ENCODE measurements around the gene CENPB.
A peak's percentile ranks its signal among the peaks of the same experiment; 100 is the strongest.
"Not testable (repeated sequence)": the region's sequence is repeated elsewhere in the genome, so short reads cannot be mapped to it uniquely, and the experiment has no call there.

CENPB gene, protein sequence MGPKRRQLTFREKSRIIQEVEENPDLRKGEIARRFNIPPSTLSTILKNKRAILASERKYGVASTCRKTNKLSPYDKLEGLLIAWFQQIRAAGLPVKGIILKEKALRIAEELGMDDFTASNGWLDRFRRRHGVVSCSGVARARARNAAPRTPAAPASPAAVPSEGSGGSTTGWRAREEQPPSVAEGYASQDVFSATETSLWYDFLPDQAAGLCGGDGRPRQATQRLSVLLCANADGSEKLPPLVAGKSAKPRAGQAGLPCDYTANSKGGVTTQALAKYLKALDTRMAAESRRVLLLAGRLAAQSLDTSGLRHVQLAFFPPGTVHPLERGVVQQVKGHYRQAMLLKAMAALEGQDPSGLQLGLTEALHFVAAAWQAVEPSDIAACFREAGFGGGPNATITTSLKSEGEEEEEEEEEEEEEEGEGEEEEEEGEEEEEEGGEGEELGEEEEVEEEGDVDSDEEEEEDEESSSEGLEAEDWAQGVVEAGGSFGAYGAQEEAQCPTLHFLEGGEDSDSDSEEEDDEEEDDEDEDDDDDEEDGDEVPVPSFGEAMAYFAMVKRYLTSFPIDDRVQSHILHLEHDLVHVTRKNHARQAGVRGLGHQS

DNA sequence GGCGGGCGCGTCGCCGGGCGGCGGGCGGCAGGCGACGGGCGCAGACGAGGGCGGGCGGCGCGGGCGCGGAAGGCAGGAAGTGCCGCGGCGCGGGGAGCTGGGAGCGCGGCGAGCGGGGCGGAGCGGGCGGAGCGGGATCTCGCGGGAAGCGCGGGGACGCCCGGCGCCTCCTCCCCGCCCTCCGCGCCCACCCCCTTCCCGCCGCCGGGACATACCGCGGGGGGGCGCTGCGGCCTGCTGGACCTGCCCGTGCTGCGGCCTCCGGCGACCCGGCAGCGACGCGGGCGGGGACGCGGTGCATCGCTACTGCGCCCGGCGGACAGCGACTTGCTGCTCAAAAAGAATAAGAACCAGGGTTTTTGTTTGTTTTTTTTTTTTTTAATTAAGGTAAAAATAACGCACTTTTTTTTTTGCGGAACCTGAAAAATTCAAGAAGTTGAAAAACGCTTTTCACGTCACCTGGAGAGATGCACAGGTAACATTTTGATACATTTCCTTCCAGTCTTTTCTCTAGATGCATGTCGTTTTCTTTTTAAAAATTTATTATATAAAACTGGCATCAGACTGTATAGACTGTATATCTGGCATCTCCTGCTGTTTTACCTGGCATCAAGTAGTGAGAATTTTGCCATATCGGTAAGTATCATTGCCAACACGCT, at the start of gene CENPB:
Gene CENPB, minus strand, starts transcription at position 76 of the 659 bp plus-strand sequence. CDS start 257 bp downstream, outside the sequence.
- peak; percentile 92 for DNase-seq

DNA sequence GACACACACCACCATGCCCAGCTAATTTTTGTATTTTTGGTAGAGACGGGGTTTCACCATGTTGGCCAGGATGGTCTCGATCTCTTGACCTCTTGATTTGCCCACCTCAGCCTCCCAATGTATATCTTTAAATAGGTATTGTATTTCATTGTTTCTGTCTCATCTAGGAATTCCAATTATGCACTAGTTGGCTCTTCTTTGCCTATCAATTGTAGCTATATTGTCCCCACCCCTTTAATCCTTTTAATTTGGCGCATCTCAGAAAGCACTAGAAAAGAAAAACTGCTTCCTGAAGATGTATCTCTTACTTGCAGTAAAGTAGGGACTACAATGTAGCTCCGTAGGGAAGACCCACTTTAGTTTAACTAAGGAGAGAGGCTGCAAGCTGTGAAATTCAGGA, 49.6 kb upstream of the CENPB start:
- DNase-seq: no peak

DNA sequence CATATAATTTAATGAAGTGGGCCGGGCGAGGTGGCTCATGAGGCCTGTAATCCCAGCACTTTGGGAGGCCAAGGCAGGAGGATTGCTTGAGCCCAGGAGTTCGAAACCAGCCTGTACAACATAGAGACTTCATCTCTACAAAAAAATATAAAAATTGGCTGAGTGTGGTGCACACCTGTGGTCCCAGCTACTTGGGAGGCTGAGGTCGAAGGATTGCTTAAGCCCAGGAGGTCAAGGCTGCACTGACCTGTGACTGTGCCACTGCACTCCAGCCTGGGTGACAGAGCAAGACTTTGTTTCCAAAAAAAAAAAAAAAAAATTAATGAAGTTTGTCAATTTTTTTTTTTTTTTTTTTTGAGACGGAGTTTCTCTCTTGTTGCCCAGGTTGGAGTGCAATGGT, 43.4 kb upstream of the CENPB start:
- DNase-seq: not testable (repeated sequence)

DNA sequence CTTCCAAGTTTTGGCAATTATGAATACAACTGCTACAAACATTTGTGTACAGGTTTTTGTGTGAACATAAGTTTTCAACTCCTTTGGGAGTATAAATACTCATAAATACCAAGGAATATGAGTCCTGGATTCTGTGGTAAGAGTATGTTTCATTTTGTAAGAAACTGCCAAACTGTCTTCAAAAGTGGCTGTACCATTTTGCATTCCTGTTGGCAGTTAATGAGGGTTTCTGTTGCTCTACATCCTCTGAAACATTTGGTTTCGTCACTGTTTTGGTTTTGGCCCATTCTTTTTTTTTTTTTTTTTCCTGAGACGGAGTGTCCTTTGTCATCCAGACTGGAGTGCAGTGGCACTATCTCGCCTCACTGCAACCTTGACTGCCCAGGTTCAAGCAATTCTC, 42.3 kb upstream of the CENPB start:
- DNase-seq: no peak

DNA sequence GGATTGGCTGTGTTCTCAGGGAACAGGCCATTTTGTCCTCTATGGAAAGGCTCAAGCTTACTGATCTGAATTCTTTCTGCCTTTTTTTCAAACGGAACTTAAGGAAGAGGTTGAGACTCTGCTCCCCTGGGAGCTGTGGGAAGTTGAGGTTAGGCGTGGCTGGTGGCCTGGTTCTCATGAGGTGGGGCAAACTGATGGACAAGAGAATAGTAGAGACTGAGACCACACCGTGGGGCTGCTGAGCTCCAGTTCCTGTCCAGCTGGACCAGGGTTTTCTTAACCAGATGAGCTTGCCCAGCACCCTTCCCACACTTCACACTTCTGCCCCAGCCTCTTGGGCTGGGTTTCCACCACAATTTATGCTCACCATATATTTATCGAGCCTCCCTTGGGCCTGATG, 39.9 kb upstream of the CENPB start:
- DNase-seq: no peak

DNA sequence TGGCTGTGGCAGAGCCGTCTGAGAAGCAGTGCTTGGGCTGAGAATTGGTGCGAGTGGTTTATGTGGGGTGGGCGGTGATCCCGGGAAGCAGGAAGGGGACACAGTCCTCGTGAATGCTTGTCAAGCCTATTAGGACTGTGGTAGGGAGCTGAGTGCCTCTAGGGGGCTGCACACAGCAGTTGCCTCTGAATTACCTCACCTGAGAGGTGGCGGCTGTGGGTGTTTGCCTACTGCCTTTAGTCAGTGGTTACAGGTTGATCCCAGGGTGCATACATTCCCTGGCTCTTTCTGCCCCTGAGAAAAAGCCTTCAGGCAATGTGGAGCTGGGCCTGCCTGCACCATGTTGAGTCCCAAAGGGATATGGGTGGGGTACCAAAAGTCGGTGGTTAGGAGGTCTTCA, 39.0 kb upstream of the CENPB start:
- DNase-seq: no peak

DNA sequence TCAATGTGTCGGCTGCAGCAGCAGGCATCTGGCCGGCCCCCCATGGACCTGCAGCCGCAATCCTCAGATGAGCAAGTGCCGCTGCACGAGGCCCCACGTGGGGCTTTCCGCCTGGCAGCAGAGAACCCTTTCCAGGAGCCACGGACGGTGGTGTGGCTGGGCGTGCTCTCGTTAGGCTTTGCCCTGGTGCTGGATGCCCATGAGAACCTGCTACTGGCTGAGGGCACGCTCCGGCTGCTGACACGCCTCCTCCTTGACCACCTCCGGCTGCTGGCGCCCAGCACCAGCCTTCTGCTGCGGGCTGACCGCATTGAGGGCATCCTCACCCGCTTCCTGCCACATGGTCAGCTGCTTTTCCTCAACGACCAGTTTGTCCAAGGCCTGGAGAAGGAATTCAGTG, 37.3 kb upstream of the CENPB start:
- DNase-seq: no peak

DNA sequence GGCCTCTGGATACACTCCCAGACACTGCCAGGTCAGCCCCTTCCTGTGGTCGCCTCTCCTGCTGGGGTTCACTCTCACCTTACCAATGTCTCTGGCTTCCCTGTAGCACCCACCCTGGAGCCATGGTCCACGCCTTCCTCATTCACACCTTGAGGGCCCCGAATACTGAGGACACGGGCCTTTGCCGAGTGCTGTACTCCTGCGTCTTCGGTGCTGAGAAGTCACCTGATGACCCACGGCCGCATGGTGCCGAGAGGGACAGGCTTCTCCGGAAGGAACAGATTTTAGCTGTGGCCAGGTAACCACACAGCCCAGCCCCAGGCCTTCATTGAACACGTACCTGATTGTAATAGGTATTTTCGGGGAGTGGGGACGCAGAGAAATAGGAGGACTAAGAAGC, 35.5 kb upstream of the CENPB start:
- DNase-seq: no peak

DNA sequence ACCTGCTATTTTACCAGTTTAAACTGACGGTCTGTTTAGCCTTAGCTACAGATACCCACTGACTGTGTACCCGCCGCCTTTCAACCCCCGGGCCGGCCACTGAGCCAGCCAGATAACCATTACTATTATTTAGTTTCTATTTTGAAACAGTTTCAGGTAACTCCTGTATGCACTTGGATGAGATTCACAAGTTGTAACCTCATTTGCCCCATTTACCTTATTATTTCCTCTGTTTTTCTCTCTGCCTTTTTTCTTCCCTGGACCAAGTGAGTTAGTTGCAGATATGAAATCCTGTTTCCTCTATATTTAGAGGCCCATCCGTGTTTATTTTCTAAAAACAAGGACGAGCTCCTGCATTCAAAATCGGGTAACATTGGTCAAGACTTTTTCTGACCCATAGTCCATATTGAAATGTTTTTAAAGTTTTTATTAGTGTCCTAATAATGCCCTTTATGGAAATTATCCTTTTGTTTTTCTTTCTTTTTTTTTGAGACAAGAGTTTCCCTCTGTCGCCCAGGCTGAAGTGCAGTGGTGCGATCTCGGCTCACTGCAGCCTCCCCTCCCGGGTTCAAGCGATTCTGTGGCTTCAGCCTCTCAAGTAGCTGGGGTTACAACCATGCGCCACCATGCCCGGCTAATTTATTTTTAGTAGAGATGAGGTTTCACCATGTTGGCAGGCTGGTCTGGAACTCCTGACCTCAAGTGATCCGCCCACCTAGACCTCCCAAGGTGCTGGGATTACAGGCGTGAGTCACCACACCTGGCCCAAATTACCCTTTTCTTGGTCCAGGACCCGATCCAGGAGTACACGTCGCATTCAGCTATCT, 34.6 kb upstream of the CENPB start:
- DNase-seq: no peak

DNA sequence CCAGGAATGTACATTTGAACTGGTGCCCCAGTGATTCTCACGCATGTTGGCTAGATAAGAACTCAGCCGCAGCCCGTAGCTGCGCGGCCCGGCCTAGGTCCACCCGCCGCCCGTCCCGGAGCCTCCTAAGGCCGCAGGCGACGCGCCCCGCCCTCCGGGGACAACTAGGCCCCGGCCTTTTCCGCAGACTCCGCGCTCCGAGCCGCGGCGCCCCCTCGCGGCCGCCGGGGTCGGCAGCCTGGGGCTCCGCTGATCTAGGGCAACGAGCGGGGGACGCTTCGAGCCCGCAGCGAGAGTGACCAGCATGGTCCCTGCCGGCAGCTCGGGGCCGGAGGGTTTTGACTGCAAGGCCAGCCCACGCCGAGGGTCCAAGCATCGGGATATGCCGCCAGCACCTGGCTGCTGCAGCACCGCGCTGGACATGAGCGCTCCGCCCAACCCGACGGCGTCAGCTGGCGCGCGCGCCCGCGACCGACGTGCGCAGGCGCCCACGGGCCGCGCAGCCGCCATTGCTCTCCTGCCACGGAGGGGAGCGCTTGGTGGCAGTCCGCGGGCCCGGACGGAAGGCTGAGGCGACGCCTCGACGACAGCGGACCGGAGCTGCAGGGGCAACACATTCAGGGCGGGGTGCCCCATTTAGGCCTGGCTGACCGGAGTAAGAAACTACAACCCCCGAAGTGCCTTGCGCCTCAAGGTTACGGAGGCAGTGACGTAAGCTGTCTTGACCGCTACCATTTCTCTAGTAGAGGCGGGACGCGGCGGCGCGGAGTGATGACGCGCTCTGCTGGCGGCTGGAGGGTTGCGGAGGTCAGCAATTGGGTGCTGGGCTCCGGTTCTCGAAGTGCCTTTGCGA, 33.7 kb upstream of the CENPB start, which contains the start of gene AP5S1:
Gene AP5S1, plus strand, starts transcription at position 500 of the 853 bp plus-strand sequence. CDS start 1,571 bp downstream, outside the sequence.
- peak; percentile 85 for DNase-seq

DNA sequence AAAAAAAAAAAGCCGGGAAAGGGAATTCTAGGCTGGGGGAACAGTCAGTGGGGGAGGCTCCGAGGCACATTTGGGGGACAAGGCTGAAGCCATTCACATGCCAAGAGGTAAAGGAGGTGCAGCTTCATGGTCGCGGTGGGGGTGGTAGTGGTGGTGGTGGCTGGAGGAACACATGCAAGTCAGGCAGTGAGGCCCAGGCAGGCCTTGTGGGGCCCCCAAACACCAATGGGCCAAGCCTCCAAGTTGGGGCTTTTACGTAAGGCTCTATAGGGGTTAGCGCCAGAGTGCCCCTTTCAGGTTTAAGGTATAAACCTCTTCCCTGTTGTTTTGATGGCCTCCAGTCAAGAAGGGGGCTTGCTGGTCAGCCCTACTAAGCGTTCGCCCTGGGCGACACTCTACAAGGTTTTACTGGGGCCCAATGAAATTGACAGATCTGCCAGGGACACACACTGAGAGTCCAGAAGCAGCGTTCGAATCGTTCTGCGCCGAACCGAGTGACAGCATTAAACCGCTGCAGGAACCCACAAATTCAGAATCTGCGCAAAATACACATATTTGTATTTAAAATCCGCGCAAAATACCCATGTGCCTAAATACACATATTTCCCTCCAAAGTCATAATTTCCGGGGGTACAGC, 33.0 kb upstream of the CENPB start:
- no peak for DNase-seq

DNA sequence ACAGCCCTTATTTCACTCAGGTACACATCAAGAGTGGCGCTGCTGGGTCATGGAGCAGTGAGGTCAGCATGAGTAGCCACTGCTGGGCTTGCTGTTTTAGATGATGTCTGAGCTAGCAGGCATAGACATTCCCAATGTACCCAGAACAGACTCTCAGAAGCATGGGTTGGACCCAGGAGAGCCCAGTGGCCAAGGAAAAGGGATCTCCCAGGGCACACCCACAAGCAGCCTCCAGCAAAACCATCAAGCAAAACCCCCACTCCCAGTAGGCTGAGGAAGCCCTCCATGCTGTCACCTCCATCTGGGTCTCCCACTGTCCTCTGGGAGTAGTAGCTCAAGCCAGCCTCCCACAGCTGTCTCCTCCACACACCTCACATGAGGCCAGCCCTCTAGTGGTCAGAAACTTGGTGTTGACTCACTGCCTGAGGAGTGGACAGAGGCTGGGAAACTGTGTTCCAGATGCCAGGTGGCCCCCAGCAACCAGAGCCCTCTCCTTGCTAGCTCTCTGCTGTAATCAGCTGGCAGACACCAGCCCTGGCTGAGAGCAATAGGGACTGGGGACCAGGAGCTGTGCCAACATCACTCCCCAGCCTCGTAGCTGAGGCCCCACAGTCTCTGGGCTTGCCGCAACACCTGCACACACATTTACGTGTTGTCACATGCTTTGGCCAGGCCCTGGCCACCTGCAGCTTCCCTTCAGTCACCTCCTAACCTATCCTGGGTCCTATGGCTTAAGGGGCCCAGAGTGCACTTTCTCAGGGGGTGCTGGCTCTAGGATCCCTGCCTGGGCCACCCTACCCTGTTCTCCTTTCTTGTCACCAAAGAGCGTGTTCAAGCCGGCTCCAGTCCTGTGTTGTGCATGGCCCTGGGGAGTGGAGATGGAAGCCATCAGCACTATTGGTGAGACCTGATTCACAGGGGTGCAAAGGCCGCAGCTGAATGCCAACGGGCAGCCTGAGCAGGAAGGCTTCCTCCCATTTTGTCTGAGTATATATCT, 31.9 kb upstream of the CENPB start:
- no peak for DNase-seq

DNA sequence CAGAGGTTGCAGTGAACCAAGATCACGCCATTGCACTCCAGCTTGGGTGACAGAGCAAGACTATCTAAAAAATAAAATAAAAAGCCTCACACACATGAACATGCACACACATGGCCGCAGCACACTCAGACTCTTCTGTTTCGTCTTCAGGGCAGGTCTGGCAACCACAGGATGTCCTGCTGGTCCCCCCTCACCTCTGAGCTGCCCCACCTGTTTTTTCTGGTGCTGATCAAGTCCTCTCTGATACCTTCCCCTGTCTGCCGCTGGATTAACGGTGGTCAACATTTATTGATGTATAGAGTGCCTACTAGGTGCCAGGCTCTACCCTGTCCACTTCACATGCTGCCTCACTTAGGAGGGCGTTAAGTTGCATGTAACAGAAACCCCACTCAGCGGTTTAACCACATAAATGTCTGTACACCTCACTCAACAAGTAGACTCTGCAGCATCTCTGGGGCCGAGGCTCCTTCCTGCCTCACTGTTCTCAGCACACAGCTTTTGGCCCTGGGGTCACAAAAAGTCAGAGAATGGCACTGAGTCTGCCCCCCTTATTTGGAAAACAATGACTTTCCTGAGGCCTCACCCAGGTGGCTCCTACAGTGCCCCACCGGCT, 29.3 kb upstream of the CENPB start:
- DNase-seq: no peak

DNA sequence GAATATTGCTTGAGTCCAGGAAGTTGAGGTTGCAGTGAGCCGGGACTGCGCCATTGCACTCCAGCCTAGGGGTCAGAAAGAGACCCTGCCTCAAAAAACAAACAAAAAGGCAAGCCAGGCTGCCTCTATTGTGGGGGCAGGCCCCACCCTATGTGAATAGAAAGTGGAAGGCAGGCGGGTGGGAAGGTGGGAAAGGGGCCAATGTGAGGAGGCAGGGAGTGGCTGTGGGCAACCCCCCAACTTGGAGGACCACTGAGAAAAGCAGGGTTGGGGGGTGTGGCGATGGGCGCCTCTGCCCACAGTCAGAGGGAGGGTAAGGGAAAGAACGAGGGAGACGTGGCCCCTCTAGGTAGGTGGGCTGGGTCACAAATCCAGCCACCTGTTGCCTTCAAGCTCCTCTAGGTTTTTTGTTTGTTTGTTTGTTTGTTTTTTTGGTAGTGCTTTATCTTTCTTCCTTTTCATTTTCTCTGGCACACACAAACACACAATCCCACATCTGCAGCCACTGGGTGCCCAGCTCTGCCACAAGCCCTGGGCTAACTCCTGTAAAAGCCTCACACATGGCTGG, 28.5 kb upstream of the CENPB start:
- no peak for DNase-seq

DNA sequence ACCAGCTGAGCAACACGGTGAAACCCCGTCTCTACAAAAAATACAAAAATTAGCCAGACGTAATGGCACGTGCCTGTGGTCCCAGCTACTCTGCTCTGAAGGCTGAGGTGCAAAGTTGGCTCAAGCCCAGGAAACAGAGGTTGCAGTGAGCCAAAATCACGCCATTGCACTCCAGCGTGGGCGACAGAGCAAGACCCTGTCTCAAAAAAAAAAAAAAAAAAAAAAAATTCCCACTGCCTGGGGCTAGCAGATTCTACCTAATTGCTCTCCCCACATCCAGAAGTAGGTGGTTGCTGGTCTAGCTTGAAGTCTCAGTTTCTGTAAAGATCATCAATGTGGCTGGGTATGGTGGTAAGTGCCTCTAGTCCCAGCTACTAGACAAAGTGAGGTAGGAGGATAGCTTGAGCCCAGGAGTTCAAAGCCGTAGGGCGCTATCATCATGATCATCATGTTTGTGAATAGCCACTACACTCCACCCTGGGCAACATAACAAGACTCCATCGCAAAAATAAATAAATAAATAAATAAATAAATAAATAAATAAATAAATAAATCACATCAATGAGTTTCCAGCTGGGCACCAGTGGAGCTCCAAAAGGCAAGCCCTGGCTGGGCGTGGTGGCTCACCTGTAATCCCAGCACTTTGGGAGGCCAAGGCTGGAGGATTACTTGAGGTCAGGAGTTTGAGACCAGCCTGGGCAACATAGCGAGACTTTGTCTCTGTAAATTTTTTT, 27.5 kb upstream of the CENPB start:
- no peak for DNase-seq

DNA sequence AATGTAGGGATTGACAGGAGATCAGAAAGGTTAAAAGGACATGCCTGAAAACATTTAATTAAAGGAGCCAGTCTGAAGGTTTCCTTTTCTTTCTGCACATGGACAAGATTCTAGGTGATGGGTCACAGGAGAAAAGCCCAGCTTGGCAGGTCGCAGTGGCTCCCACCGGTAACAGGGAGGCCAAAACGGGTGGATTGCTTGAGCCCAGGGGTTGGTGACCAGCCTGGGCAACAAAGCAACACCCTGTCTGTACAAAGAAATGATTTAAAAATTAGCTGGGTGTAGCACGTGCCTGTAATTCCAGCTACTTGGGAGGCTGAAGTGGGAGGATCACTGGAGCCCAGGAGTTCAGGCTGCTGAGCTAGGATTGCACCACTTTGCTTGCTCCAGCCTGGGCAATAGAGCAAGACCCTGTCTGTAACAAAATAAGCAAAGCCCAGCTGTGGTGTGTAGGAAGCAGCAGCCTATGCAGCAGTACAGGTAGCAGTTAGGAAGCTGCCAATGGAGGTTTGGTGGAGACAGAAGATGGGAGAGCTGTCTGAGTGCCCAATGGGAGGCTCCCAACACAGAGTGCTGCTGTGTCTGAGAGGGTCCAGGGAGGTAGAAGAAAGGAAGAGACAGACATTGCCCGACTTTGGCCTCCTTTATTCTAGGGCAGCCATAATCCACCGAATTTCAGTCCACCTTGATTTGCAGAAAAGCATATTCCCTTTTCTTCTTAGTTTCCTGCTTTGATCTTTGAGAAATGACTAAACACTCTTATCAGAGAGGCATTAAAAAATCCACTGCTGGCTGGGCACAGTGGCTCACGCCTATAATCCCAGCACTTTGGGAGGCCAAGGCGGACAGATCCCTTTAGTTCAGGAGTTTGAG, 26.7 kb upstream of the CENPB start:
- no peak for DNase-seq

DNA sequence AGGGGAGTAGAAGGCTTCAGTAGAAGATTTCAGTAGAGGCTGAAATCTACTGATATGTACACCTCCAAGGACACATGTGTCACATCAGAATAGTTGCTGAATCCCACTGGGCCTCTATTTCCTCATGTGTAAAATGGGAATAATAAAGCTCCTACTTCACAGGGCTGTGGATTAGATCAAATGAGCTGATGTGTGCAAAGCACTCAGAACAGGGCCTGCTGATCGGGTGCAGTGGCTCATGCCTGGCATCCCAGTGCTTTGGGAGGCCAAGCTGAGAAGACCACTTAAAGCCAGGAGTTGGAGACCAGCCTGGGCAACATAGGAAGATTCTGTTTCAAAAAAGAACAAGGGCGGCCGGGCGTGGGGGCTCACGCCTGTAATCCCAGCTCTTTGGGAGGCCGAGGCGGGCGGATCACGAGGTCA, 25.7 kb upstream of the CENPB start:
- DNase-seq: no peak
